GM04504 (cell line): ENCODE results near the gene TRAF3IP3.

Experiments used
- DNase-seq: peaks from one replicate; pipeline ENCODE4 v3.0.0-alpha.2; 2012; ENCODE audit warnings: low read depth

Gene TRAF3IP3

DNA sequence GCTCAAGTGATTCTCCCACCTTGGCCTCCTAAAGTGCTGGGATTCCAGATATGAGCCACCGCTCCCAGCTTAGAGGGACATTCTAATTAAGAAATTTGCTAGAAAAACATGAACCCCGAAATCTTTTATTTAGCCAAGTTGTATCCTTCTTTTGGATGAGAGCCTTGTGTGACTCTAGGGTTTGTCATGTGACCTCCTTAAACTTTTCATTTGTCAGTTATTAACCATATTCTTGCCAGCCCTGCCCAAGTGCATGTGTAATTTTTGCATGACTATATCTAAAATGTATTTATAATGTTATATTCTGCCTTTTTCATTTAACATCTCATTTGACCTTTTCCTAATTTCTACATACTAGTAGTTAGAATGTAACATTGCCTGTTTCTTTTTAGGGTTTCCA, 73.9 kb downstream of the TRAF3IP3 start:
- no peak for DNase-seq

GRCh38 chr1:209830722-209831121, 74.9 kb downstream of the TRAF3IP3 start:
- no peak for DNase-seq

- no peak for DNase-seq
Measured at GRCh38 chr1:209831615-209832014, 75.8 kb downstream of the TRAF3IP3 start.
